HEK293T (cell line): ENCODE measurements around the gene SPSB4.

Experiments used
- ARNT ChIP-seq: fragments of 450-650 bp; IDR thresholded peaks from 2 replicates; pipeline ENCODE4 v1.6.1; 2017; ENCODE audit warnings: mild to moderate bottlenecking
- BHLHE40 ChIP-seq: fragments of 450-650 bp; IDR thresholded peaks from 2 replicates; pipeline ENCODE4 v1.6.1; 2016; ENCODE audit warnings: mild to moderate bottlenecking, moderate library complexity, borderline replicate concordance
- ELF4 ChIP-seq: fragments of 450-650 bp; IDR thresholded peaks from 2 replicates; pipeline ENCODE4 v1.6.1; 2017; ENCODE audit warnings: antibody characterized with exemption
- FOXA1 ChIP-seq: fragments of 450-650 bp; IDR thresholded peaks from 2 replicates; pipeline ENCODE4 v1.6.1; 2016; ENCODE audit warnings: mild to moderate bottlenecking
- FOXK2 ChIP-seq: fragments of 450-650 bp; IDR thresholded peaks from 2 replicates; pipeline ENCODE4 v1.6.1; 2016; ENCODE audit warnings: mild to moderate bottlenecking
- FOXM1 ChIP-seq: fragments of 450-650 bp; IDR thresholded peaks from 2 replicates; pipeline ENCODE4 v1.6.1; 2017; ENCODE audit warnings: mild to moderate bottlenecking, borderline replicate concordance
- LEF1 ChIP-seq: fragments of 450-650 bp; IDR thresholded peaks from 2 replicates; pipeline ENCODE4 v1.6.1; 2017; ENCODE audit warnings: mild to moderate bottlenecking, borderline replicate concordance
- NFRKB ChIP-seq: fragments of 450-650 bp; IDR thresholded peaks from 2 replicates; pipeline ENCODE4 v1.6.1; 2016; ENCODE audit warnings: mild to moderate bottlenecking, moderate library complexity
- PKNOX1 ChIP-seq: fragments of 450-650 bp; IDR thresholded peaks from 2 replicates; pipeline ENCODE4 v1.6.1; 2016
- SP1 ChIP-seq: fragments of 450-650 bp; IDR thresholded peaks from 2 replicates; pipeline ENCODE4 v1.6.1; 2017
- SUZ12 ChIP-seq: fragments of 450-650 bp; IDR thresholded peaks from 2 replicates; pipeline ENCODE4 v1.6.1; 2016; ENCODE audit warnings: mild to moderate bottlenecking
- TARDBP ChIP-seq: fragments of 450-650 bp; IDR thresholded peaks from 2 replicates; pipeline ENCODE4 v1.6.1; 2016
- ZNF384 ChIP-seq: fragments of 450-650 bp; IDR thresholded peaks from 2 replicates; pipeline ENCODE4 v1.6.1; 2016

DNA sequence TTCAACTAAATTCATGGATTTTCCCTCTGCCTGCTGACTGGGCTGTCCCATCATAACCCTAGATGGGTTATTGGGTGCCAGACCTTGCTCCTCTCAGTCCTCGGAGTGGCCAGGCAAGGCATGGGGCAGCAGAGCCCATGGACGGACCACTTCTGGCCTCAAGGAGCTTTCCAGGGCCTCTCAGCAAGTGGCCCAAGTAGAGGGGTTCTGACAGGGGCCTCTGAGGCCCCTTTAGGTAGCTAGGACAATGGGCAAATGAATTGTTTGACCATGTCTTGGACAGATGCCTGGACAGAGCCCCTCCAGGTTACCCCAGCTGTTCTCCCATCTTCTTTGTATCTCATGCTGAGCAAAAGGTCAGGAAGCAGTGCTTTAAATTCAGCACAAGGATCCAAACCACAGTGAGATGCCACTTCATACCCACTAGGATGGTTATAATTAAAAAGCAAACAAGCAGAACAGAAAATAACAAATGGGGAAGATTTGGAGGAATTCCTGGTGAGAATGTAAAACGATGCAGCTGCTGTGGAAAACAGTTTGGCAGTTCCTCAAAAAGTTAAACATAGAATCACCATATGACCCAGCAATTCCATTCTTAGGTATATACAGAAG, 61.6 kb downstream of the SPSB4 start:
- TF ChIP-seq TARDBP: no peak
- TF ChIP-seq BHLHE40: no peak
- TF ChIP-seq SP1: no peak
- TF ChIP-seq SUZ12: no peak
- no peak for TF ChIP-seq FOXA1
- no peak for TF ChIP-seq FOXK2
- no peak for TF ChIP-seq FOXM1
- no peak for TF ChIP-seq ZNF384
- no peak for TF ChIP-seq LEF1
- TF ChIP-seq ELF4: no peak
- no peak for TF ChIP-seq NFRKB
- no peak for TF ChIP-seq PKNOX1
- TF ChIP-seq ARNT: no peak
